ENCODE measurements around the gene TMEM163. TPM values are rescaled to one million over a fixed set of nuclear protein-coding genes. Genes with fewer than 3 reads are reported as not detected.

The TMEM163 gene
- polyA plus RNA-seq, 1 experiment = not detected

DNA sequence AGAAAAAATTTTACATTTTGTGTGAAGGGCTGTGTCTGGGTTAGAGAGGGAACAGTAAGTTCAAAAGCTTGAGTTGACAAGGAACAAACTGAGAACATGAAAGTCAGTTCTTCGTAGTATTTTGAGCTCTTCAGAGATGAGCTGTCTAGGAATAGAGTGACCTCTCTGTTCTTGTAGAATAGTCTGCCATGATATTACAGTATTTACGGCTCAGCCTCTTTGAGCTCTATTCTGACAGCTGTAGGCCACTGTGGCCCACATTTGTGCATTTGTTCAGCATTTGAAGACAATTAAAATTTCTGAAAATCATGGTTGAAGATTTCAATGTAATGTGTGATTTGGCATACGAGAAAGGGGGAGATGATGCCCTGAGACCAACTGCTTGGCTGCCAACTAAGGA lies 292.1 kb downstream of the TMEM163 start:
- CTCF ChIA-PET = interaction anchor here (0.6 to 3.7 kb wide), 2 partner anchors 24 to 540 kb away, joined by 3 to 24 read pairs; no protein-coding TSS in a partner anchor
- TF ChIP-seq, protein P1, sequence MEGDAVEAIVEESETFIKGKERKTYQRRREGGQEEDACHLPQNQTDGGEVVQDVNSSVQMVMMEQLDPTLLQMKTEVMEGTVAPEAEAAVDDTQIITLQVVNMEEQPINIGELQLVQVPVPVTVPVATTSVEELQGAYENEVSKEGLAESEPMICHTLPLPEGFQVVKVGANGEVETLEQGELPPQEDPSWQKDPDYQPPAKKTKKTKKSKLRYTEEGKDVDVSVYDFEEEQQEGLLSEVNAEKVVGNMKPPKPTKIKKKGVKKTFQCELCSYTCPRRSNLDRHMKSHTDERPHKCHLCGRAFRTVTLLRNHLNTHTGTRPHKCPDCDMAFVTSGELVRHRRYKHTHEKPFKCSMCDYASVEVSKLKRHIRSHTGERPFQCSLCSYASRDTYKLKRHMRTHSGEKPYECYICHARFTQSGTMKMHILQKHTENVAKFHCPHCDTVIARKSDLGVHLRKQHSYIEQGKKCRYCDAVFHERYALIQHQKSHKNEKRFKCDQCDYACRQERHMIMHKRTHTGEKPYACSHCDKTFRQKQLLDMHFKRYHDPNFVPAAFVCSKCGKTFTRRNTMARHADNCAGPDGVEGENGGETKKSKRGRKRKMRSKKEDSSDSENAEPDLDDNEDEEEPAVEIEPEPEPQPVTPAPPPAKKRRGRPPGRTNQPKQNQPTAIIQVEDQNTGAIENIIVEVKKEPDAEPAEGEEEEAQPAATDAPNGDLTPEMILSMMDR (IDR thresholded peaks at IDR 0.05; ENCODE audit: low read depth, low read length) = no peak

DNA sequence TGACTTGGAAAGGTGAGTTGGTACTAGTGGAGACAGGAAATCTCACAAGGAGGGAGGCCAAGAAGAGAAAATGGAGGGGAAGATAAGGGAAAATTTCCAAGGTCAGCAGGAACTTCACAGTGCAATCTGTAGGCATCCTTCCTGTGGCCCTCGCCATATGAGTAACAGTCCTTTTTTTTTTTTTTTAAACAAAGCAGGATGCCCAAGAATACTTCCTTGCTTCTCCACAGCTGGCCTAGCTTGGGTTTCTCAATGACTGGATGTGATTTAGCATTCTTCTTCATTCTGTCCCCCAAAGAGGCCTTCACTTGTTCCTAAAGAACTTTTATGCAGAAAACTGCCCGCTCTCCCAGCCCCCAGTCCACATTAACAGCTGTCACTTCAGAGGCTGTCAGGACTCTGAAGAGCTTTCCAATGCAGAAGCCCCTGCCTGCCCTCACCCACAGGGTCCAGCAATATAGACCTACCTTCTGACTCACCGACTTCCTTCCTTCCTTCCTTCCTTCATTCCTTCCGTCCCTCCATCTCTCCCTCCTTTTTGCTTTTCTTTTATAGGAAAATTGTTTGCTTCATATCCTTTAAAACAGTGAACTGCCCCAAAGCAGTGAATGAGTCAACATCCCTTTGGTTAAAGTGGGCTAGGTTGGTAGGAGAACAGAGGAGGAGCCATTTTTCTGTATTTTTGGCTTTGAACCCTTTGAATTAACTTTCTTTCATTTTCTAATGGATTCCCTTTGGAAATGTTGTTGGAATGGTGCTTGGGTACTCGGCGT lies 292.9 kb downstream of the TMEM163 start:
- TF ChIP-seq, protein P1 (IDR thresholded peaks at IDR 0.05; ENCODE audit: low read depth, low read length) = no peak
- no peak overlapping the region for H3K27ac ChIP-seq (ENCODE audit: low read depth, low read length)
- H3K4me3 ChIP-seq (ENCODE audit: low read depth, low read length) = no peak overlapping the region
- ChIA-PET POLR2A (no interaction called here), CTCF (no interaction called here)
- no peaks in the 10 kb centered on the region for H3K27me3 ChIP-seq (ENCODE audit: control insufficient read depth, insufficient read depth, low read length)
- DNase-seq (ENCODE audit: low read depth, low spot score) = no peak
- no peaks in the 10 kb centered on the region for H3K9me3 ChIP-seq (ENCODE audit: control insufficient read depth, insufficient read depth, low read length)

More for the DNA sequence above, 292.1 kb downstream of the TMEM163 start:
- Histone ChIP-seq H3K27me3 (ENCODE audit: control insufficient read depth, insufficient read depth, low read length) (no peaks in the 10 kb centered on the region), H3K27ac (ENCODE audit: low read depth, low read length) (no peak overlapping the region), H3K4me3 (ENCODE audit: low read depth, low read length) (no peak overlapping the region), H3K9me3 (ENCODE audit: control insufficient read depth, insufficient read depth, low read length) (no peaks in the 10 kb centered on the region)
- POLR2A ChIA-PET = no interaction called here
- no peak for DNase-seq (ENCODE audit: low read depth, low spot score)

DNA sequence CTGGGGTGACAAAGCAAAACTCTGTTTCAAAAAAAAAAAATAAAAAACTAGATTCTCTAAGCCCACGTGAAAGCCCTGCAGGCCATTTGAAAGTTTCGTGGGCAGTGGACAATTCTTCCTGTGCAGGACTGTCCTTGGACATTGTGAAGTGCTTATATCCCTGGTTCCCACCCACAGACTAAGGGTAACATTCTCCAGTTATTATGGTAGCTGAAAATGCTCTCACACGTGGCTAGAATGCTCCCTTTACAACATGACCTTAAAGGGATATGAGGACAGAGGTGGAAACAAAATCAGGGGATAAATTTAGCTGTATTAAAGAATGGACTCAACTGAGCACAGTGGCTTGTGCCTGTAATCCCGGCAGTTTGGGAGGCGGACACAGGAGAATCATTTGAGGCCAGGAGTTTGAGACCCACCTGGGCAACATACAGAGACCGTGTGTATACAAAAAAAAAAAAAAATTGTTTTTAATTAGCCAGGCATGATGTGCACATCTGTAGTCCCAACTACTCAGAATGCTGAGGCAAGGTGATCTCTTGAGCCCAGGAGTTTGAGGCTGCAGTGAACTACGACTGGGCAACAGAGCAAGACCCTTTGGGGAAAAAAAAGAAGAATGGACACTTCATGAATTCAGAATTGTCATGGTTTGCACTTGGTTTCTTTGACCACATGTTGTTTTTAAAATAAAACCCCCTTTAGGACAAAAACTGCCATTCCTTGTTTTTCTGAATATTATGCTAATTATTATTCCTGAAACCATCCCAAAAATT lies 297.1 kb downstream of the TMEM163 start:
- TF ChIP-seq, protein P1 (IDR thresholded peaks at IDR 0.05; ENCODE audit: low read depth, low read length) = no peak
- H3K27me3 ChIP-seq (ENCODE audit: control insufficient read depth, insufficient read depth, low read length) = no peaks in the 10 kb centered on the region
- no peak overlapping the region for H3K27ac ChIP-seq (ENCODE audit: low read depth, low read length)
- H3K9me3 ChIP-seq (ENCODE audit: control insufficient read depth, insufficient read depth, low read length) = no peaks in the 10 kb centered on the region
- CTCF ChIA-PET = interaction anchor here (2.8 to 4.7 kb wide), 2 partner anchors 9 to 29 kb away, joined by 9 to 34 read pairs; no protein-coding TSS in a partner anchor
- no peak overlapping the region for H3K4me3 ChIP-seq (ENCODE audit: low read depth, low read length)
- POLR2A ChIA-PET = interaction anchor here (0.5 to 0.7 kb wide), 2 partner anchors 33 to 161 kb away, joined by 3 read pairs; no protein-coding TSS in a partner anchor
- no peak for DNase-seq (ENCODE audit: low read depth, low spot score)

DNA sequence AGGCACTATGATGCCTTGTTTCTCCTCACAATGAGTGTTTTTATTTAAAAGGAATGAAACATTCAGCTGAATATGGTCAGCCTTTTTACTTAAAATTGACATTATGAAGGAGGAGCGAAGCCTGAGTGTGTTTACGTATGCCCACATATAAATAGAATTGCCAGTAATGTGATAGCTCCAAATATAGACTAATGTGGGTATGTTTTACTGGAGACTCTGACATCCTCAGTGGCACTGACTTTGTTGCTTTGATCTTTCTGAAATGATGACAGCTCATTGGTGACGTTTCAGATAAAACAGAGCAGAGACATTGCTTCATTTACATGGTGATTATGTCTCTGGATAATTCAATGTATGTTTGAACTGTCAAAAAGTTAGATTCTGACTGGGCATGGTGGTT lies 297.9 kb downstream of the TMEM163 start:
- POLR2A ChIA-PET = interaction anchor here (0.7 kb wide), 1 partner anchor 34 kb away, joined by 3 read pairs; no protein-coding TSS in a partner anchor
- CTCF ChIA-PET = interaction anchor here (2.8 to 4.7 kb wide), 2 partner anchors 8 to 30 kb away, joined by 9 to 34 read pairs; no protein-coding TSS in a partner anchor
- Histone ChIP-seq H3K27ac (ENCODE audit: low read depth, low read length) (no peak overlapping the region), H3K9me3 (ENCODE audit: control insufficient read depth, insufficient read depth, low read length) (no peaks in the 10 kb centered on the region), H3K4me3 (ENCODE audit: low read depth, low read length) (no peak overlapping the region), H3K27me3 (ENCODE audit: control insufficient read depth, insufficient read depth, low read length) (no peaks in the 10 kb centered on the region)
- DNase-seq (ENCODE audit: low read depth, low spot score) = no peak
- TF ChIP-seq, protein P1 (IDR thresholded peaks at IDR 0.05; ENCODE audit: low read depth, low read length) = no peak
